Kidney glomerular epithelial cell (primary cell): ENCODE data around the gene CTAGE9.
A peak's percentile ranks its signal among the peaks of the same experiment; 100 is the strongest.
"Not testable (repeated sequence)": the region's sequence is repeated elsewhere in the genome, so short reads cannot be mapped to it uniquely, and the experiment has no call there.

Experiments
- DNase-seq: peaks from one replicate; lab custom pipeline; 2025; lab: John Stamatoyannopoulos, UW

The CTAGE9 gene

GRCh38 chr6:131728296-131728939, 17.6 kb upstream of the CTAGE9 start:
- DNase-seq: no peak

DNA sequence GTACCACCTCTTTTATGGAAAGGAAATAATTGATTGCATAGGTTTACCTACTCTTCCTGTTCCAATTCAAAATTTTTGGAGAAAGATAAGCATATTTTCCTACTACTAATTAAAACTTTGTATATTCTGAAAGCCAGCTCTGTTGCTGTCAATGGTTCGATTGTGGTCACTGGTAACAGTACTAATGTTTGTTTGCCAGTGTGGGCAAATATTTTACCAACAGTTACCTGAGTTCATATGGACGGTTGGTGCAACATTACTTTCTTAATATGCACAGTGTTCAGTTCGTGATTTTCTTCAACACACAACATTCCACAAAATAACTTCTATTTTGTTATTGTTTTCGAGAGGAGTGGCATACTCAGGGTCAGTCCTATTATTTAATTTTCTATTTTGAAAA, 17.1 kb upstream of the CTAGE9 start:
- DNase-seq: no peak

DNA sequence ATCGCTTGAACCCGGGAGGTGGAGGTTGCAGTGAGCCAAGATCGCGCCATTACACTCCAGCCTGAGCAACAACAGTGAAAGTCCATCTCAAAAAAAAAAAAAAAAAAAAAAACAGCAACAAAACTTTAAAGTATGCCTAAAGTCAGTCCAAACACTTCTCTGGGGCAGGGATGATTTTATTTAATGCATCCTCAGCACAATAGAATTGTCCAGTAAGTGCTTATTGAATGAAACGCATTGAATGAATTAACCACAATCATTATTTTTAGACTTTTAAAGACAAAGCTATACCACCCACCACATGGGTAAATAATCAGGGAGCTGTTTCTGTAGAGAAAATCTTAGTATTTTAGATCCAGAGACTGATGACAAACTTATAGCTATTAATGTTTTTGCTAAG, 16.6 kb upstream of the CTAGE9 start:
- no peak for DNase-seq

DNA sequence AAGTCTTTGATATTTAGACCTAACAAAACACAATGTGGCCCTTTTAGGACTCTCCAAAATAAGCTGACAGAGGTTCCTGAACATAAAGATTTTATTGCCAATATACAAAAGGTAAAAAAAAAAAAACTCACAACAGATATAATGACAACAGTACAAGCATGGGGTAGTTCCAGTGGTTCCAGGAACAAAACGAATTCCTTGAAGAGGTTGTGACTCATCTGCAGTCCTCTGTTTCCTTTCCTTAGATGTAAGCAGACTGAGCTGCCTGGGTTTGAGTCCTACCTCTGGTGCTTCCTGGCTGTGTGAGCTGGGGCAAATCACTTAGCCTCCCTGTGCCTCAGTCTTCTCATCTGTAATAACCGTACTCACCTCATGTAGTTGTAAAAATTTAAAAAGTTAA, 13.3 kb upstream of the CTAGE9 start:
- DNase-seq: no peak

- no peak for DNase-seq
Observed at GRCh38 chr6:131721161-131721560, 10.3 kb upstream of the CTAGE9 start.

DNA sequence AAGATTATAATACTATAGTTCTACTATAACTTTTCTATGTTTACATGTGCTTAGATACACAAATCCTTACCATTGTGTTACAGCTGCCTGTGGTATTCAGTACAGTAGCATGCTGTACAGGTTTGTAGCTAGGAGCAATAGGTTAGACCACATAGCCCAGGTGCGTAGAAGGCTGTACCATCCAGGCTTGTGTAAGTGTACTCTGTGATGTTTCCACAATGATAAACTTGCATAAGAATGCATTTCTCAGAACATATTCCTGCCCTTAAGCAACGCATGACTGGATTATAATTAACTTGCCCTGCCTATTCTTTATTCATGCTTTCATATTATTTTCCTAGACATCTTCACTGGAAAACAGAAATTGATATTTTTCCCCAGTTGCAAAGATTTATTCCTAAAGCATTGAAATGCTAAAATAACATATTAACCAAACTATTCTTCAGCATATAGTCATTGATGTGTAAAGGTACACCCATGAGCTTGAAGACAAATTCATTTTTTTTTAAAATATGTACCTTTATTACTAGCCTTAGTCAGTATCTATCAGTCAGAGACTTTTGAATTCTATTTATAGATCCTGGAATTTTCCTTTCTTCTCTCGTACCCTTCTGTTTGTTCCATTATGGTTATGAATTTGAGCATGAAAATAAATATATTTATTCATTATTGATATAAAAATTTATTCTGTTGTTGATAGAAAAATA, 7.2 kb upstream of the CTAGE9 start:
- DNase-seq: no peak

DNA sequence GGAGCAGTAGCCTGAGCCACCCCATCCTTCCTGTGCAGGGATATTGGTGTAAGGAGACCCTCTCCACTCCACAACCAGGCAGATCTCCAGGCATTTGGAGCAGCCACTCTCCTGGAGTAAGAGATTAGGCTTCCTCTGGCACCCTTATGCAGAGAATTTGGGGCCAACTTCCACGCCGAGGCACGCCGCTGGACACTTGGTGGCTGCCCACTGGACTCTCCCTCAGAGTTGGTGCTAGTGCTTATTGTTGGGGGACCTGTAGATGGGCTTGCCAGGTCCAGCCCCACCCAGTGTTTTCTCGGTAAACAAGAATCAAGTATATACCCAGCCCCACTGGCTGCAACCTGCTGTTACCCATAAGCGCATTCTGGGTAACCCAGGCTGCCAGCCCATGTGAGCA, 4.8 kb upstream of the CTAGE9 start:
- not testable (repeated sequence) for DNase-seq

- DNase-seq: not testable (repeated sequence)
Observed at GRCh38 chr6:131703905-131704304, 6.9 kb downstream of the CTAGE9 start.

DNA sequence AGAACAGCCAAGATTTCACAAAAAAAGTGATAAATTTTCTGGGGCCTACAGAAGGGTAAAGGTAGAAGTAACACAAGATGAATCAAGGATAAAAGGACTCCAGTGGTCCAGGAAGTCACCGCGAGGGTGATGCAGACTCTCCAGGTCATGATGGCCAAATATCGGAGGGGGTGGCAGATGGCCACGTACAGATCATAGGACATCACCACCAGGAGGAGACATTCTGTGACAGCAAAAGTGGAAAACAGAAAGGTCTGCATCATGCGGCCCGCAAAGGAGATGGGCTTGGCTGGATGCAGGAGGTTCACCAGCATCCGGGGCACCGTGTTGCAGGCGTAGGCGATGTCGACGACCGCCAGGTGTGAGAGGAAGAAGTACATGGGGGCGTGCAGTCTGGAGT, 10.0 kb downstream of the CTAGE9 start:
- not testable (repeated sequence) for DNase-seq

- no peak for DNase-seq
Observed at GRCh38 chr6:131696956-131697355, 13.9 kb downstream of the CTAGE9 start.

GRCh38 chr6:131694832-131695426, 15.9 kb downstream of the CTAGE9 start:
- DNase-seq: peak; percentile 51

DNA sequence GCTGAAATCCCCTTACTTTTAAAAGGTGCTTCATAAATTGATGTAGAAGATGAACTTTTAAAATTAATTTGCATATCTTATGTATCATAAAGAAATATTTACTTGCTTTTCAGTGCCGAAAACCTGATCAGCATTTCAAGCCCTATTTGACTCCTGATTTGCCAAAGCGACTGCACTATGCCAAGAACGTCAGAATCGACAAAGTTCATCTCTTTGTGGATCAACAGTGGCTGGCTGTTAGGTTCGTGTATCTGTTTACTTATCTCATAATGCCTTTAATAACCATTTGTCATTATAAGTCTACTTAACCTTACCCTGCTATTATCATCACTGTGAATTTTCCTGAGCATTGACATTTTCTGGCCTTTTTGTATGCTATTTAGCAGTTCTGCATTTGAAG, 17.4 kb downstream of the CTAGE9 start:
- no peak for DNase-seq

DNA sequence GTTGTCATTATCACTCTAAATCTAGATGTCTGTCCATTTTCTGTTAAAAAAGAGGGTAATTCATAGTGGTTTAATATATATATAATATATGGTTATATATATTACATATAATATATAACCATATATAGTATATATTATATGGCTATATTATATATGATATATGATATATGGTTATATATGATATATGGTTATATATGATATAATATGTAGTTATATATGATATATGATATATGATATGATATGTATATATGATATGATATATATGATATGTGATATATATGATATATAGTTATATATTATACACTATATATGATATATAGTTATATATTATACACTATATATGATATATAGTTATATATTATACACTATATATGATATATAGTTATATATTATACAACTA, 18.2 kb downstream of the CTAGE9 start:
- no peak for DNase-seq

DNA sequence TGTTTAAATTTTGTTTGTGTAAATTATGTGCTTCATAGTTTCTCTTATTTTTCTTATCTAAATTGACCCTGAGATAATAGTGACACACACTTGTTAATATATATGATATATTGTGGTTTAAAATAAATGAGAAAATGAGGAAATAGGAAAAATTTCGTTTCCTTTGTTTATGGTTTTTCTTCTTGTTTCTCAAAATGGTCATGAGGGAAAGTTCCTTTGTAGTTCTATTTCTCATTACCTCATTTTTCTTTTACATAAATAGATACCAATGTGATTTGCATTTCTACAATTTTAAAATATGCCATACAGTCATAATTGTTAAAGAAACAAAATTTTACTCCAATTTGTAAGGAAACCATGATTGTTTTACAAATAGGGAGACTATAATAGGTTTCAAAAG, 18.8 kb downstream of the CTAGE9 start:
- no peak for DNase-seq

- DNase-seq: no peak
Observed at GRCh38 chr6:131688286-131688685, 22.5 kb downstream of the CTAGE9 start.

DNA sequence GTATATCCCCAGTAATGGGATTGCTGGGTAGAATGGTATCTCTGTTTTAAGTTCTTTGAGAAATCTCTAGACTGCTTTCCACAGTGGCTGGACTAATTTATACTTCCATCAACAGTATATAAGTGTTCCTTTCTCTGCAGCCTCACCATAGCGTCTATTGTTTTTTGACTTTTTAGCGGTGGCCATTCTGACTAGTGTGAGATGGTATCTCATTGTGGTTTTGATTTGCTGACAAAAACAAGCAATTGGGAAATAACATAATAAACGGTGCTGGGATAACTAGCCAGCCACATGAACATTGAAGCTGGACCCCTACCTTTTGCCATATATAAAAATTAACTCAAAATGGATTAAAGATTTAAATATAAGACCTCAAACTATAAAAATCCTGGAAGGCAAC, 23.8 kb downstream of the CTAGE9 start:
- DNase-seq: no peak

DNA sequence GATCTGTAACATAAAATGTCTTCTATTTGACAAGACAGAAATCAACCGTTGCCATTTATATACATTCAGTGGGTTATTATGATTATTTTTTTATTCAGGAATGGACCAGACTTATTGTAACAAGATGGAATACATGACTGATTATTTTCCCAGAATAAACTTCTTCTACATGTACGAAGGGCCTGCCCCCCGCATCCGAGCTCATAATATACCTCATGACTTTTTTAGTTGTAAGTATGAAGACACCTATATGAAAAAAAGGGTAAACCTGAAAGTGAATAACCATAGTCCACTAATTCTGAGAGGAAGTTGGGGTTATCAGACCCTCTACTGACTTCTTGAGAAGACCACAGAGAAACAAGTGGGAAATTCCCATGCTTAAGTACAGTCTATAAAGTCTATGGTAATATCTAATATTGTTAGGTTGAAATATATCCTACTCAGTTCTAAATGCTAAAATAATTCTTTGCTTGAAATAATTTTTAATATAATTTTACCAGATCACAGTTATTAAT, 25.5 kb downstream of the CTAGE9 start:
- no peak for DNase-seq

DNA sequence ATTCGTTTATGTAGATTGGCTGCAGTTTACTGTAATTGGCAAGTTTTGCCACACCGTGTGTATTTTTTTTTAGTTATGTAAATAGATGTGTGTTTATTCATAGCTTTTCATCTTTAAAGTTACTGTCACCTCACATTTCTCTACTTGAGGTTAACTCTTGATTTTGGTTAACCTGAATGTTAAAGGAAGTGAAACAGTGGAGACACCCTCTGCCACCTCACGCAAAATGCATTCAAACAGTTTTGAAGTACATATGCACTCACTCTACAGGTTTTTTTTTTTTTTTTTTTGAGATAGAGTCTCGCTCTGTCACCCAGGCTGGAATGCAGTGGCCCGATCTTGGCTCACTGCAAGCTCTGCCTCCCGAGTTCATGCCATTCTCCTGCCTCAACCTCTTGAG, 27.3 kb downstream of the CTAGE9 start:
- no peak for DNase-seq

DNA sequence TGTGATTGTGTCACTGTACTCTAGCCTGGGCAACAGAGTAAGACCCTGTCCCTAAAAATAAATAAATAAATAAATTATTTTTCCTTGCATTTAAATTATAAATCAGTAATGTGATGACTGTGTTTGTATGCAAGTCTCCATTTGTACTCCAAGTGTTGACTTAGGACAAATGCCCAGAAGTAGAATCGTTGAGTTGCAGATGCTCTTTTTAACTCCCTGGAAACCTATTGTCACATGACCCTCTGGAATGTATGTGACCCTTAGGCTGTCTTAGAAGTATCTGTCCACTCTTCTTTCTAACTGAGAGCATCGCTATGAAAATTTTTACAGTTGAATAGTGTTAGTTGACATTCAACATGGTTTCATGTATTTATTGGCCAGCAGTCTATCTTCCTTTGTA, 28.4 kb downstream of the CTAGE9 start:
- no peak for DNase-seq

- no peak for DNase-seq
Observed at GRCh38 chr6:131681585-131681984, 29.2 kb downstream of the CTAGE9 start.

DNA sequence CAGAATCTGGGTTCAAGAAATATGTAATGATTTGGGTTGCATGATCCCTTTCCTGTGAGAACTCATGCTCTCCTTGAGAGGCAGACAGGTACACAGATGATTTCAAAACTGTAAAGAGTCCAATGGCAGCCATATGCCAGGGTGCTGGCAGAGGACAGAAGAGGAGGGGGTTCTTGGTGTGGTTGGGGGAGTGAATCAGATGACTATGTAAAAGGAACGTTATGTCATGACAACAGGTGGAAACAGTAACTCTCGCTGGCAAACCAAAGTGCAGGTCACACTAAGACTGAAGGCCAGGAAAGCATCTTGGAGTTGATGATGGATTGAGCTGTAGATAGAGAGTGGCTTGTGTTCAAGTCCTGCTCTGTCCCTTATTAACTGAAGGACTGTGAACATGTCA, 29.9 kb downstream of the CTAGE9 start:
- no peak for DNase-seq

GRCh38 chr6:131678442-131678841, 32.4 kb downstream of the CTAGE9 start:
- DNase-seq: no peak

GRCh38 chr6:131673184-131673583, 37.6 kb downstream of the CTAGE9 start:
- no peak for DNase-seq
